Stimulated activated effector memory CD8-positive, alpha-beta T cell treated with anti-CD3 and anti-CD28 coated beads, Interleukin-12 subunit alpha, Interleukin-12 subunit beta, amount 100 ng/mL, for 72 hours (primary cell): Measurements from ENCODE around the gene FRYL.

Source experiments
- ATAC-seq: fragments of 150-1000 bp; cut with Tn5 transposase; 2 replicates; pipeline ENCODE4 v1.10.0; 2021
- DNase-seq, 2 donors: peaks; one replicate each; pipeline ENCODE4 v3.0.0; 2021 to 2022; ENCODE audit warnings: low spot score in 2 of 2
- H3K27ac Mint-ChIP-seq: one replicate; pipeline ENCODE4 v1.8.0; 2022; ENCODE audit warnings: mild to moderate bottlenecking, mixed read lengths
- H3K36me3 Mint-ChIP-seq: one replicate; pipeline ENCODE4 v1.8.0; 2022; ENCODE audit warnings: mild to moderate bottlenecking, mixed read lengths
- H3K4me1 Mint-ChIP-seq: one replicate; pipeline ENCODE4 v1.8.0; 2022; ENCODE audit warnings: mixed read lengths
- H3K4me3 Mint-ChIP-seq: one replicate; pipeline ENCODE4 v1.8.0; 2022; ENCODE audit warnings: mild to moderate bottlenecking, mixed read lengths
- H3K9me3 Mint-ChIP-seq: one replicate; pipeline ENCODE4 v1.8.0; 2022; ENCODE audit warnings: mixed read lengths

The FRYL gene

DNA sequence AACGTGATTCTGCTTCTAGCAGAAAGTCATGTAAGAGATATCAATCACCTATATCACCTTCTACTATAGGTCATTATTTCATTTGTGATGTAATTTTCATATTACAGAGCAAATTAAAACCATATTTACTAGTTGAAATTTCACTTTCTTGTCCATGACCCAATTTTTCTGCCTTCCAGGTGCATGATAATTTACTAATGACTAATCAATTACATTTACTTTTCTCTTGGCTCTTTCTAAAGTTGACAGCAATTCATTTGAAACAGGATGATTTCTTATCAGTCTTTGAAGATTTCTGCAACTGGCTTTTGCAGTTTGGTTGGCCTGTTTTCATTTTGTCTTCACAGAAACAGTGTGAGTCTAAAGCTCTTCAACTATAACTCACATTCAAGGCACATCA, 208.6 kb downstream of the FRYL start:
- Mint-ChIP-seq H3K27ac (no peak overlapping the region), H3K4me1 (no peaks in the 10 kb centered on the region), H3K4me3 (no peak overlapping the region), H3K9me3 (no peaks in the 10 kb centered on the region), H3K36me3 (peaks cover 100% of the 10 kb centered on the region)
- DNase-seq (no peak), ATAC-seq (no peak)

DNA sequence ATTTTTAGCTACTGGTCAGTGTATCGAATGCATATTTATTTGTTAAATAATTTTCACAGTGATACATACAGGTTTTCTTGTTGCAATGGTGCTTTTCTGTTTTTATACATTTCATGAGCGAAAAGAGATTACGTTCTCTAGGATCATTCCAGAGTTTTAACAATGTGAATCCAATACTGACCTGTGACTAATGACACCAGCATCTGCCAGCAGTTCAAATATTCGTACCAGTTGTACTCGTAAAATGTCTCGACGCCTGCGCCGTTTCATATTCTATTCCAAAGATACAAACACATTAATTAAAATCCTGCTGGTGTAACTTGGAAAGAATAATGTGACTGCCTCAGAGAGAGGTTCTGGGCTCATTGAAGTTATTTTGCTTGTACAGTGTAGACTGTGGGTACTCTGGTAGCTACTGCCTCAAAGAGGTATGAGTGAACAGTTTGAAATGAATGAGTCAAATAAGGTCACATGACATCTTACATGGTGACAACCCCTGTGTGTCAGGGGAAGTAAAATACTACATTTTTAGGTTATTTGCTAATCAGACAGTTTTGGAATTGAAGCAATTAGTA, 209.3 kb downstream of the FRYL start:
- H3K27ac Mint-ChIP-seq: no peak overlapping the region
- peak; percentile 68 for ATAC-seq
- peaks cover 100% of the 10 kb centered on the region for H3K36me3 Mint-ChIP-seq
- no peak for DNase-seq
- H3K4me1 Mint-ChIP-seq: no peaks in the 10 kb centered on the region
- H3K9me3 Mint-ChIP-seq: no peaks in the 10 kb centered on the region
- H3K4me3 Mint-ChIP-seq: no peak overlapping the region

GRCh38 chr4:48566034-48566384, 214.1 kb downstream of the FRYL start:
- no peaks in the 10 kb centered on the region for H3K4me1 Mint-ChIP-seq
- H3K4me3 Mint-ChIP-seq: no peak overlapping the region
- no peak overlapping the region for H3K27ac Mint-ChIP-seq
- DNase-seq (no peak), ATAC-seq (no peak)
- H3K36me3 Mint-ChIP-seq: peaks cover 100% of the 10 kb centered on the region
- H3K9me3 Mint-ChIP-seq: no peaks in the 10 kb centered on the region

DNA sequence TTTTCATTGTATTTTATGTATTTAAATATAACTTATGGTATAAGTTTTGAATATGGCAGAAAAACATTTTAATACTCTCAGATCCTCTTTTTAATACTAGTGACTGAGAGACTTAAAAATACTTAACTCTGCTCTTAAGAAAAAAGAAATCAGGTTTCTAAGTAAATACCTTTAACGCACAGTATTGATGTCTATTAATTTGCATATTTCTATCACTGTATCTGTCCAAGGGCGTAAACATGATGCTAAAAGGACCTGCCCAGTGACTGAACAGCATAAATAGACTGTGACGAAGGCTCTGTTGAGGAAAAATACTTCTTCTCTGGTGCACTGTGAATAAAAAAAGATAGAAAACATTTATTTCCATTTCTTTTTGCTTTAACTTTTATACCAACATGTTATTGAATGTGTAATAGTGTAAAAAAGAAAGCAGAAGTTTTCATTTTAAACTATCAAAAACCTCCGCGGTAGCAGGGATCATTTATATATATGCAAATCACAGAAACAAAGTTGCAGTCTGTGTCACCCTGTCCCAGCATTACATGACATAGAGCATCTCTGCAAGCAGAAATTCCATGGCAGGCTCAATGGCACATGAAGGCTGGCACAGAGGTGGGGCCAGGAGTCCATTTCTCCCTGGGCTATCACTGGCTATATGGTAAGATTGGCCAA, 214.6 kb downstream of the FRYL start:
- ATAC-seq (no peak), DNase-seq (no peak)
- Mint-ChIP-seq H3K4me3 (no peak overlapping the region), H3K36me3 (peaks cover 100% of the 10 kb centered on the region), H3K4me1 (no peaks in the 10 kb centered on the region), H3K27ac (no peak overlapping the region), H3K9me3 (no peaks in the 10 kb centered on the region)

DNA sequence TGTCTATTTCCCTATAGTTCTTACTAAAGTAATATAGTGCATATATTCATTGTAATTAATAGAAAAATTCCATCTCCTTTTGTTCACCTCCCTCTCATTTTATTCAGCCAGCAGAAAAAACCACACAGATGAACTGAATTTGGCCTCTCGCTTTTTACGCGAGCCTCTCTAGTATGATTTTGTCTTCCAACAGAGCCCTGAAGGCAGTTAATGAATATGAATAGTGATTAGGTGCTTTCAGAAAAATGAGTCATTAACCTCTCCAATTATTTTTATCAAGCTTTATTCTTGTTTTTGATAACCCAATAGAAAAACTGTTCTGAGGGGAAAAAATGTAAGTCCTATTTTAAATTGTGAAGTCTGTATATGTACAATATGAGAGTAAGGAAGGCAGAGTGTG, 215.9 kb downstream of the FRYL start:
- Mint-ChIP-seq H3K4me3 (no peak overlapping the region), H3K27ac (no peak overlapping the region), H3K9me3 (no peaks in the 10 kb centered on the region), H3K36me3 (peaks cover 100% of the 10 kb centered on the region), H3K4me1 (no peaks in the 10 kb centered on the region)
- no peak for DNase-seq
- no peak for ATAC-seq

DNA sequence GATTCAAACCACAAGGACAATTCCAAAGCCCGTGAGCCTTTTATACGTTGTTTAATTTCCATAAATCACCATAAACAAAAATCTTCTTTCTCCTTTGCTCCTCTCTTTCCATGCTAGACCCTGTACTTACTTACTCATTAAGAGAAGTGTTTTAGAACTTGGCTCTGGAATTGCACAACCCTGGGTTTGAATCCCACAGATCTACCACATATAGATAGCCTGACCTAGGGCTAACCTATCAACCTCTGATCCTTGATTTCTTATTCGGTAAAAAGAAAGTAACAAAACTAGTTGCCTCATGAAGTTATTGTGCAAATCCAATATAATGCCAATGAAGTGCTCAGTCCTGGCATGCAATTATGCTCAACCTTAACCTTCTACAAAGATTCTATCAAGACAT, 221.3 kb downstream of the FRYL start:
- ATAC-seq: no peak
- Mint-ChIP-seq H3K27ac (peak overlapping the region; percentile 8), H3K4me3 (no peak overlapping the region), H3K4me1 (peaks cover 11% of the 10 kb centered on the region), H3K36me3 (peaks cover 99% of the 10 kb centered on the region), H3K9me3 (peaks cover 3% of the 10 kb centered on the region)
- no peak for DNase-seq

DNA sequence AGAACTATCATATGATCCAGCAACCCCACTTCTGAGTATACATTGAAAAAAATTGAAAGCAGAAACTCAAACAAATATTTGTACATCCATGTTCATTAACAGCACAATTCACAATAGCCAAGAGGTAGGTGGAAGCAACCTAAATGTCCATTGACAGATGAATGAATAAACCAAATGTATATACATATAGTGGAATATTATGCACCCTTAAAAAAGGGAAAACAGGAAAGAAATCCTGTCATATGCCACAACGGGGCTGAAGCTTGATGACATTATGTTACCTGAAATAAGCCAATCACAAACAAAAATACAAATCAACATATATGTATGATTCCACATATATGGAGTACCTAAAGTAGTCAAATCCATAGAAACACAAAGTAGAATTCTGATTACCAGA, 222.1 kb downstream of the FRYL start:
- Mint-ChIP-seq H3K4me1 (peaks cover 11% of the 10 kb centered on the region), H3K36me3 (peaks cover 99% of the 10 kb centered on the region), H3K9me3 (peaks cover 3% of the 10 kb centered on the region), H3K27ac (no peak overlapping the region), H3K4me3 (no peak overlapping the region)
- DNase-seq (no peak), ATAC-seq (no peak)

DNA sequence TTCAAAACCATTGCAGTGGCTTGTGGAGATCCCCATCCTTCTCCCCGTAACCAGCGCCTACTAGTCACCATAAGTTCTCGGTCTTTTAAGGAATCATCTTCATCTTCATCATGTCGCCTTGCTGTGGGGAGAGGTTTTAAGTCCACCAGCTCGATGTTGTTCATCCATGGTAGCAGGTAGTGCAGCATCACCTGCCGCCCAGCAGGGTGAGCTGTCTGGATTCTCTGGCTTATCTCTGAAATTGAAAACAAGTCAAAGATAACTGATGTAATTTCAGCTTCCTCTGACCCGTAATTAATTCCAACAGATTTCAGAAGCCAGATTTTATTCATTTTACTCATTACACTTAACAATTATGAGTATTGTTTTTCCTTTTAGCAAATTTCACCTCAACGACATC, 222.6 kb downstream of the FRYL start:
- Mint-ChIP-seq H3K36me3 (peaks cover 97% of the 10 kb centered on the region), H3K4me3 (no peak overlapping the region), H3K27ac (no peak overlapping the region), H3K9me3 (peaks cover 3% of the 10 kb centered on the region), H3K4me1 (peaks cover 11% of the 10 kb centered on the region)
- DNase-seq (no peak), ATAC-seq (peak; percentile 31)

DNA sequence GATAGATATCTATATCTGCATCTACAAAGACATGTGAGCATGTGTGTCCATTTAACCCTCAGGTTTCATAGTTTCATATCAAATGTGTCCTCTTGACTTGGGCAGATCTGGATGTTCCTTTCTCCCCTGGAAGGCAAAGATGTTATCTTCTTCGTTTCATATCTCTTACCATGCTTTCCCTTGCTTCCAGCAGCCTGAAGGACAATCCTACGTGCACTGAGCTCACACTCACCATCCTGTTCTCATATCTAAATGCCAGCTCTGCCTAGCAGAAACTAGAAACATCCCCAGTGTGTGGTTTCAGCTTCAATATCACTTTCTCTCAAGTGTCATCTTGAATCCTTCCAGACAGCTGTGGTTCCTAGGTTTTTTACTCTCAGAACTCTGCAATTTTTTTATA, 223.8 kb downstream of the FRYL start:
- DNase-seq: no peak
- no peak overlapping the region for H3K27ac Mint-ChIP-seq
- no peak for ATAC-seq
- peaks cover 3% of the 10 kb centered on the region for H3K9me3 Mint-ChIP-seq
- peaks cover 96% of the 10 kb centered on the region for H3K36me3 Mint-ChIP-seq
- H3K4me3 Mint-ChIP-seq: no peak overlapping the region
- peaks cover 11% of the 10 kb centered on the region for H3K4me1 Mint-ChIP-seq

DNA sequence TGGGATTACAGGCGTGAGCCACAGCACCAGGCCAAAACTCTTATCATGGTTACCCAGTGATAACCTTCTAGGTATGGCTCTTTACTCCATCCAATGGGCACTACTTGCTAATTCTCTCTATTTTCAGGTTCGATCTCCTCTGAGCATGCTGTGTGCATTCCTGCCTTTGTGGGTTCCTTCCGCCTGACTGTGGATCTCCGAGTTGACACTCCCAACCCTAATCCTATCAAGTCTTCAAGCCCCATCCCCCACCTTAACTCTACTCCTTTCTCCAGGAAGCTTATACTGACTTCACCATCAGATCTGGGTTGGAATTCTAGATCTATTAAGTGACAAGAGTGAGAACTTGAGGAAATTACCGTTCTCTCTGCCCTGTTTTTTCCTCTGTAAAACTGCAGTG, 225.5 kb downstream of the FRYL start:
- H3K9me3 Mint-ChIP-seq: peaks cover 3% of the 10 kb centered on the region
- no peak overlapping the region for H3K4me3 Mint-ChIP-seq
- peaks cover 11% of the 10 kb centered on the region for H3K4me1 Mint-ChIP-seq
- DNase-seq: no peak
- no peak for ATAC-seq
- no peak overlapping the region for H3K27ac Mint-ChIP-seq
- H3K36me3 Mint-ChIP-seq: peaks cover 96% of the 10 kb centered on the region

DNA sequence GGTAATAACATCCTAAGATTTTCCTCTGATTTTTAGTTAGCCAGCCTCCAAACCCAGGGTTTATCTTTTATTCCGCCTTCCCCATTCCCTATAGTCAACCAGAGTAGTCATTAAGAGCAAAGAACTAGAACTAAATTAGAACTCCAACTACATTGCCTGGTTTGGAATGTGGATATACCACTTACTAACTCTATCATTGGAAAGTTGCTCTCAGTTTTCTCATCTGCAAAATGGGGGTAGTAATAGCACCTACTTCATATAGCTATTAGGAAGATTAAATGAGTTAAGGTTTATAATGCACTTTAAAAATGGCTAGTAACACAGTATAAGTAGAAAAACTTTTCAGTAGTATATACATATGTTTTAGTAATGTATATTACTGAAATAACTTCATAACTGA, 226.4 kb downstream of the FRYL start:
- Mint-ChIP-seq H3K4me1 (peaks cover 11% of the 10 kb centered on the region), H3K36me3 (peaks cover 96% of the 10 kb centered on the region), H3K27ac (no peak overlapping the region), H3K9me3 (peaks cover under 1% of the 10 kb centered on the region), H3K4me3 (no peak overlapping the region)
- DNase-seq (no peak), ATAC-seq (no peak)

DNA sequence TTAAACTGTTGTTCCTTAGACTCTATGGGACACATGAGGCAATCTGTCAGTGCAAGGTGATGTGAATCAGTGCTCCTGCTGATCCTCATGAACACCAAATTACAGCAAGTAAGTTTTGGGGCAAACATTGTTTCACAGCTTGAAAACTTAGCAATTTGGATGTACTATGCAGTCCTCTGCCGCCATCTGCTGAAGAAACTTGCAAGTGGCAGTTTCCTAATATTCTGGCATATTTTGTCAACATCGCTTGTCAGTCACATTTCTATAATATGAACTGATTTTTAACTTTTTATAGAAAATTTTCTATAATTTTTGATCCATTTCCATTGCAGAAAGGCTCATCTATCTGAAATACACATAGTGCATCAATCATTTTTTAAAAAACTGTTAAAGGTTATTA, 233.7 kb downstream of the FRYL start:
- DNase-seq: no peak
- Mint-ChIP-seq H3K27ac (no peak overlapping the region), H3K4me3 (no peak overlapping the region), H3K36me3 (peaks cover 94% of the 10 kb centered on the region), H3K9me3 (no peaks in the 10 kb centered on the region), H3K4me1 (peaks cover 6% of the 10 kb centered on the region)
- ATAC-seq: no peak

DNA sequence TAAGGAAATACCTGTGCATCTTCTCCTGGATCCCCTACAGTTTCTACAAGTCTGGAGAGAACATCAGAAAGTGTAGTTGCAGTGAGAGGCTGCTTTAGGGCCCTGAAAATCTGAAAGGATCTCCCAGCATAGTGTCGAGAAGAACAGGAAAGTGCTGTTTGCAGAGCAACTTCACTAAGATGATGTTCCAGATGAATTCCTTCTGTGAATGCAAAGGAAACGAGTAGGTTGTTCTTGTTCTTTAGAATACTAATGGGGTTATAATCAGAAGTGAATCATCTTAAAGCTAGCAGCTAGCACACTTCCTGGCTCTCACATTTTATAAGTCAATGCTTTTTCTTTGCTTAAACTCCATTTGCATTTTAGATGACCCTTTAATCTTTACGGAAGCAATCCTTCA, 236.3 kb downstream of the FRYL start:
- H3K9me3 Mint-ChIP-seq: no peaks in the 10 kb centered on the region
- no peak overlapping the region for H3K27ac Mint-ChIP-seq
- no peak overlapping the region for H3K4me3 Mint-ChIP-seq
- peaks cover 6% of the 10 kb centered on the region for H3K4me1 Mint-ChIP-seq
- H3K36me3 Mint-ChIP-seq: peaks cover 94% of the 10 kb centered on the region
- DNase-seq (no peak), ATAC-seq (no peak)

- Mint-ChIP-seq H3K27ac (no peak overlapping the region), H3K4me3 (no peak overlapping the region), H3K4me1 (no peaks in the 10 kb centered on the region), H3K9me3 (no peaks in the 10 kb centered on the region), H3K36me3 (peaks cover 90% of the 10 kb centered on the region)
- DNase-seq (no peak), ATAC-seq (no peak)
Measured at GRCh38 chr4:48542888-48543287, 237.2 kb downstream of the FRYL start.

- no peak for DNase-seq
- Mint-ChIP-seq H3K4me1 (no peaks in the 10 kb centered on the region), H3K36me3 (peaks cover 89% of the 10 kb centered on the region), H3K27ac (no peak overlapping the region), H3K4me3 (no peak overlapping the region), H3K9me3 (no peaks in the 10 kb centered on the region)
- ATAC-seq: no peak
Measured at GRCh38 chr4:48539597-48539996, 240.5 kb downstream of the FRYL start.

DNA sequence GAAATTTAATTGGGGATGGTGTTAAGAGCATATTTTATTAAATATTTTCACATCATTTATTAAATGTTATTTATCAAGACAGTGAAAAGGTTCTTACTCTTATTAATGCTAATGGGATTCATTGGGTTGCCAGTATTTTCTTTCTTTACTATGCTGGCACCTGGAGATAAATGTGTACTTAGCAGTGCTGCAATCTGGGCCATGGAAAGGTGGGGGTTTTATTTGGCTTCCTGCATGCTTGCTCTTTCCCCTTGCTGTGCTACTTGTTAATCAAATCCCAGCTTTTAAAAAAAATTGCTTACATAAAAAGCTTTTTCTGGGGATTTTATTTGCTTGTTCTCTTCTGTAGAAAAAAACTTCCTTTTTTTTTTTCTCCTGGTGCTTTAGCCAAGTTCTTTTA, 241.7 kb downstream of the FRYL start:
- ATAC-seq (no peak), DNase-seq (no peak)
- Mint-ChIP-seq H3K9me3 (no peaks in the 10 kb centered on the region), H3K4me1 (no peaks in the 10 kb centered on the region), H3K27ac (no peak overlapping the region), H3K4me3 (no peak overlapping the region), H3K36me3 (peaks cover 89% of the 10 kb centered on the region)

DNA sequence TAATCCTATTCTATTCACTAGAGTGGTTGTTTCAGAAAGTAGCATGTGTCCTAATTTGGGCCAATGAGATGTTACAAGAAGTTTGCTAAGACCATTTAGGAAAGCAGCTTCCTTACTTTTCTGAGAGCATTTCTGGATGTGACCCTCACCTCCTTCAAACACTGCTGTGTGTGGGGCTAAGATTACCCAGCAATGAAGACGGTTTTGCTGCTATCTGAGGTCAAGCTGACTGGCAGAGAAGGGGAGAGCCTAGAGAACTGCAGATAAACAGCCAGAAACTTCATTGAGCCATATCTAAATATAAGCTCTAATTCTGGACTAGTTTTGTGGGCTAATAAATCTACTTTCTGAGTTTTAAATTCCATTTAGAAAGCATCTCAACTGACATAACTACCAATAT, 253.7 kb downstream of the FRYL start:
- no peak for ATAC-seq
- H3K9me3 Mint-ChIP-seq: no peaks in the 10 kb centered on the region
- no peak for DNase-seq
- no peak overlapping the region for H3K27ac Mint-ChIP-seq
- H3K4me1 Mint-ChIP-seq: no peaks in the 10 kb centered on the region
- no peak overlapping the region for H3K4me3 Mint-ChIP-seq
- peaks cover 99% of the 10 kb centered on the region for H3K36me3 Mint-ChIP-seq
